ENCODE measurements around the gene GTPBP3.

GRCh38 chr19:17312189-17313113 is 24.9 kb upstream of the GTPBP3 start:
- no peak for TF ChIP-seq EZH2phosphoT487 (IDR thresholded peaks at IDR 0.05; ENCODE audit: insufficient read depth, low read depth)
- TF ChIP-seq EZH2 (IDR thresholded peaks at IDR 0.05; ENCODE audit: insufficient read depth, poor library complexity, severe bottlenecking): no peak

All from GM23248 (cell line).